SW 1271 (cell line): Measurements from ENCODE around the gene PRSS22.
A peak's percentile ranks its signal among the peaks of the same experiment; 100 is the strongest.

Experiments used
- DNase-seq, 2 experiments: peaks; one replicate each; lab custom pipeline; 2025; lab: John Stamatoyannopoulos, UW

Gene PRSS22

GRCh38 chr16:2879854-2880508 lies 22.0 kb upstream of the PRSS22 start:
- DNase-seq: no peak

GRCh38 chr16:2874912-2875362 lies 17.0 kb upstream of the PRSS22 start:
- peak; percentile 15 to 63 for DNase-seq

GRCh38 chr16:2874032-2874911 lies 16.3 kb upstream of the PRSS22 start:
- no peak for DNase-seq

GRCh38 chr16:2871926-2872325 lies 14.0 kb upstream of the PRSS22 start:
- no peak for DNase-seq

GRCh38 chr16:2867987-2868789 lies 10.2 kb upstream of the PRSS22 start:
- DNase-seq: peak; percentile 76 to 89

- no peak for DNase-seq
Observed at GRCh38 chr16:2867661-2867986, 9.7 kb upstream of the PRSS22 start.

- DNase-seq: no peak
Observed at GRCh38 chr16:2866431-2866830, 8.5 kb upstream of the PRSS22 start.

GRCh38 chr16:2865651-2866050 lies 7.7 kb upstream of the PRSS22 start:
- DNase-seq: no peak

- no peak for DNase-seq
Observed at GRCh38 chr16:2860826-2861567, 3.0 kb upstream of the PRSS22 start.

- DNase-seq: no peak
Observed at GRCh38 chr16:2859686-2860265, 1.8 kb upstream of the PRSS22 start.

- DNase-seq: no peak
Observed at GRCh38 chr16:2858245-2859025, 465 bp upstream of the PRSS22 start.

- DNase-seq: no peak
Observed at GRCh38 chr16:2856686-2857450, 1.1 kb downstream of the PRSS22 start.

GRCh38 chr16:2856061-2856670 lies 1.8 kb downstream of the PRSS22 start:
- no peak for DNase-seq

- DNase-seq: no peak
Observed at GRCh38 chr16:2855536-2855935, 2.4 kb downstream of the PRSS22 start.

- no peak for DNase-seq
Observed at GRCh38 chr16:2854700-2855309, 3.2 kb downstream of the PRSS22 start.

GRCh38 chr16:2853531-2854073 lies 4.4 kb downstream of the PRSS22 start:
- no peak for DNase-seq

- DNase-seq: no peak
Observed at GRCh38 chr16:2852731-2853507, 5.1 kb downstream of the PRSS22 start.
